Fibroblast of skin of back (primary cell): ENCODE measurements around the gene DNAH11.

ENCODE experiments used
- DNase-seq: peaks from one replicate; pipeline ENCODE4 v3.0.0-alpha.2; 2013

DNAH11 gene

DNA sequence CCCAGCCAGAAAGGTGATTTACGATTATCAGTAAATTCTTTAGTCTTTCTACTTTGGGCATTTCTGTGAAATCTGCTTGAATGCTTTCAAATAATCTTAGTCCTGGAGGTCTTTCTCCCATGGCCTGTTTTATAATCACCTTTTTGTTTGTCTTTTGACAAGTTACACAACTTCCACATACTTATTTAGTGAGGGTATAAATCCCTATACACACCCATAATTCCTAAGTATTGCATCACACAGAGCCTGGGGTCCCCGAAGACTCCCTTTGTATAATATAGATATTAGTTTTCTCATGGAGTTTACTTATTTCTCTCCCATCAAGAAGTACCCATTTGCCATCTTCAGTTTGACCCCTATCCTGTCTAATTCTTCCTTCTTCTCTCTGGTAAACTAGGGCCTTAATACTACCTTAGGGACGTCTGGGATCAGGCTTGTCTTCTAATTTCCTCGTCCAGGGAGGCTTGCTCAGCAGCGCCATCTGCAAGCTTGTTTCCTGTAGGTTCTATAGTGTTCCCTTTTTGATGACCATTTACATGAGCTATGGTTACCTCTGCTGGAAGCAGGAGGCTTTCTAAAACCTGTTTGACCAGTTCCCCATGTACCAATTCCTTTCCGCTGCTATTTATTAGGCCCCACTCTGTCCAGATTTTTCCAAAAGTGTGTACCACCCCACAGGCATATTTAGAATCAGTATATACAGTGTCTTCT is 8.1 kb downstream of the DNAH11 start:
- DNase-seq = no peak

DNA sequence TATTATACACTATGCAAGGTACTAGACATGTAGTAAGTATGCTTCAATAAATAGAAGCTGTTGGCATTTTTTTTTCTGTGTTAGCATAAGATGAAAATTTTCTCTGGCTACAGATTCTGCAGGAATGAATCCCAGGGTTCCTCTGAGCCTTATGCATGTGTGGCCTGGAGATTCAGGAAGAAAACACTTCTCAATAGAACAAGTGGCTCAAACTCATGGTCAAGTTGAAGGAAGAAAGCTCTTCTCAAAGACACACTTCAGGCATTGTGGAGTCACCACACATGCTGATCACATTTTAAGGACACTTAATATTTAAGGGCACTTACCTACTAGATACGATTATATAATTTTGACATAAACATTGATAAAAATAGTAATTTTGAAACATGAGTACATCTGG is 19.5 kb downstream of the DNAH11 start:
- no peak for DNase-seq

DNA sequence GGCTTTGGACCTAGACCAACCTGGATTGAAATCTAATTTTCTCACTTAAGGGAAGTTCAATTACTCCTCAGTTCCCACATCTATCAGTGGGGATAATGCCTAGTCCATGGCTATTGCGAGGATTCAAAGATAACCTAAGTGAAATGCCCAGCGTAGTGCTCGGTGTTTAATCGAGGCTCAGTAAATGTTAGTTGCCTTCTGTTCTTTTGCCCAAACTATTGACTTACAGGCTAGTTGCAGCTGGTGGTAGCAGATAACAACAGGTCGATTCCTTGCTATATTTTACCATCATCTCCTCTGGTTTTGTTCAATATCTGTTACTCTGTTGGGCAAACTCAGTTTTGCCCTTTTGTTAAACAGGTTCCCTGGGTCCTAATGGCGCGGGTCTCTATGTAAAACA is 22.8 kb downstream of the DNAH11 start:
- no peak for DNase-seq

DNA sequence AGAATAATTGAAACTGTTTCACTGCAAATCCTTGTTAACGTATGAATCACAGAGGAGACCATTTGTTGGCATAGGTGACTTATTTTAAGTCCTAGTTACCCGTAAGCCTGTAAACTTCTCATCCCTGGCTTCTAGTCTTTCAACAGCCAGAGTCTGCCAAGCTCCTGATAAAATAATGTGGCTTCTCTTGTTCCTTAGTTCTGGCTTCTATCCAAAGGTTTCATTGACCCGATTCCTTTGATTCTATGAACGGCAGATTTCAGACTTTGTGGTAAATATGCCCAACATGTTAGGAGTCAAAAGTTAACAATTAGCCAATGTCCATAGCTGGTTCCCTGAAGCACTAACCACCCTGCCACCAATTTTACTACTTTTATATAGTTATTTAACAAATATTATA is 23.3 kb downstream of the DNAH11 start:
- DNase-seq = no peak

DNA sequence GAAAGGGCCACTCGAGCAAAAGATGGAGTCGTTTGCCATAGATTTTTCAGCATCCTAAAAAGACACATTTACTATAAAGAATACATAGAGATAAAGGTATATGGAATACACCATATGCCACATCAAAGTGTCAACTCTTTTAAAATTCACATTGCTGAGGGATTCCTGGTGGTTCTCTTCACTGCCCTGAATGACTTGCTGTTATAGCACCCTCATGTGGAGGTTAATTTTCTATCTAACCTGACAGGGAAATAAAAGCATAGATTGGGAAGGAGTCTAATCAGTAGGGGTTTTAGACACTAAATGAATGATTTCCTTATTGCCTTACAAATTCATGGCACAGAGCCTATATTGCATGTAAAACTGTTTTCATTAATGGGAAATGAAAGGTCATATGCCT is 25.9 kb downstream of the DNAH11 start:
- no peak for DNase-seq

DNA sequence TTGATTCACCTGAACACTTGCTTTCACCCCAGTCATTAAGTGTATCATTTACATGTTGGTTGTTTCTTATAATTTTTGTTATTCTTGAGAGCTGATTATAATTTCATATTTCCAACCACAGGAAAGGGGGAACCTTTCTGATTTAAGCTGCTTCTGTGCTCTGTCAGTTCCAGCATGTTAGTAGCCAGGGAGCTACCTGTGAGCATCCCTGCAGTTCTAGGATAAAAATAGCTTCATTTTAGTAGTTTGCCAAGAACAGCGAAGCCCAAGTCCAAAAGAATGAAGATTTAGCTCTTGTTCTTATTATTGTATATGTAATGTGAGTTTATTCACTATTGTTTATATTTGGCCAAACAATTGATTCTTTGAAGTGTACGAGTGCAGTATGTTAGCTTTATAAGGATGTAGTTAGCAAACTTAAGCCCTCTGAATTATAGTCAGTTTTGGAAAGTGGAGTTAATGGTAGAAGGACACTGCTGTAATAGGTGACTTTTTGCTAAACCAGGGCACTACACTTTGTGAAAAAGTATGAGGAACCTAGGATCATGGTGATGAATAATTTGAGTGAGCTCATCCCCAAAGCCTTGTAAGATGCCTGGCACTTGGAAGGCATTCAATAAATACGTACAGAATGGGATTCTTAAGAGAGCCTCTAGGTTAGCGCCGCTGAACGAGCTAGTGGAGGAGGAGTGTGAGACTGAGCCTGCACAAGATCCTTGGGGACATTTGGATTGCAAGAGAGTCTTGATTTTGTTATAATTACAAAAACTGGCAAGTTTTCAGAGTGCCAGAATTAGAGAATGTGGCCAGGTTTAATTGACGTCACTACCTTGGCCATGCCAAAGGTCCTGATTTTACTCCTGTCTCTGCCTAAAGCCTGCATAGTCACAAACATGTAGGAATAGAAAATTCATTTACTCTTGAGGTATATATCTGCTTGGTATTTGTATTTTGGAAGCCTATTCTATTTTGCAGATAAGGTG is 29.8 kb downstream of the DNAH11 start:
- no peak for DNase-seq

DNA sequence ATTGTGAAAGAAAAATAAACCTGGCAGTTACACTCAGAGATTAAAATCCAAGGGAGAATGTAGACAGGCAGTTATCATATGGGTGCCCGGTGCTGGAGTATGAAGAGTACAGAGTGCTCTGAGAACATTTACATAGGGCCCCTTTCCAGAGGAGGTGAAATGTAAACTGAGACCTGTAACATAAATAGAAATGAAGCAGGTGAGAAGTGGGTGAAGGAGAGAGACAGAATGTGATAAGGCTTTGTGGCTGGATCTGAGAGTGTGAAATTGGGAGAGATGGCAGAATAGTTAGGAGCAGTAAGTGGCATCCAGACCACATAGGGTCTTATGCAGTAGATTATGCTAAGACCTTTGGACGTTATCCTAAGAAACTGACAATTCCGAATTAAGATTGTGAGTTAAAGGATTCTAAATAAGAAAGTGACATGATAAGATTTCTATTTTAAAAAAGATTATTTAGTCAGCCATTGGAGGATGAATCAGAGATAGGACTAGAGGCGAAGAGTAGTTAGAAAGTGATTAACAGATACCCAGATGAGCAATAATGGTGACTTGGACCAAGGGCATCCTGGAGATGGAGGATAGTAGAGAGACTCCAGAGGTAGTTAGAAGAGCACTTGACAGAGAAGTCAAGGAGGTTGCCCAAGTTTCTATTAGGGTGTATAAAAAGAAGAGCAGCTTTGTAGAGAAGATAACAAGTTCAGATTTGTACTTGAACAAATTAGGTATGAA is 36.7 kb downstream of the DNAH11 start:
- no peak for DNase-seq

DNA sequence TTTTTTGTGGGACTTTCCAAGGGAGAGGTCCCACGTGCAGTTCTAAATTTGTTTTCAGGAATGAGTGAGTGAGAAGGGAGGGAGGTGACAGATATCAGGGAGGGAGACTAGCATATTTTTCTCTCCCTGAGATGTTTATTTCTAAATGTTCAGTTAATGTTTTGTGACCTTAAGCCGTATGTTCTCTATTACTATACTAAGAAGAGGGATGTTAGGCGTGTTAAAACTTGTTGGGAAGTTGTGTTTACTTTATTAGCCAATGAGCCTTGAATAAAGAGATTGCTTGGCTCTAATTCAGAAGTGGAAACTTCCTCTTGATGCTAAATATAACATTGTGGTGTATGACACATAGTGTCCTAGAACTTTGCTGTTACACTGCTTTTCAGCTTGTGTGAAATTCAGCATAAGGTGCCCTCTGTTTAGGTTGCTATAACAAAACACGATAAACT is 37.3 kb downstream of the DNAH11 start:
- peak; percentile 16 for DNase-seq

DNA sequence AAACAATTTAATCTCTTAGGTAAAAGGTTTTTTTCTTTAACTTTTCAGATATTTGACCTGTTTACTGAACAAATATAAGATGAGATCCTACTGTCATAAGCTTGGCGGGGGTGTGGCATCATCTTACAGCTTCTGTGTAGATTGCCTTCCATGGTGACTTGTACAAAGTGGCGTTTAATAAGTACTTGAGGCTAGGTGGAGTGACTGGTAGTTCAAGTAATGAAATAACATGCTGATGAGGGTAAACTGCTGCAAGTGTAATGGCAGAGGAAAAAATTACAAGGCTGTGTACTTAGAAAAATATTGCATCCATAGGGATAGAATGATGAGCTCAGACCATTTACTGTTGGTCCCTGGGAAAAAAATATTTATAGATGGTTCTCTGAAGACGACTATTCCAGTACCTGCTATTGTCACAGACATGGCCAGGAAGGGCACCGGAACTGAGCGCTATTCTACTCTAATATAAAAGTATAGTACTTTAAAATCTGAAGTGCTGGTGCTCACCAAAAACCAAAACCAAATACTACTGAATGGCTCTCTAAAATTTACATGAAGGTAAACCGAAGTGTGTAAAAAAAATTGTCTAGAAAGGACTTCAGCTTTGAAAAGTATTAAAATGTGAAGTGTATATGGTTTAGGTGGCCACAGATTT is 42.4 kb downstream of the DNAH11 start:
- no peak for DNase-seq

DNA sequence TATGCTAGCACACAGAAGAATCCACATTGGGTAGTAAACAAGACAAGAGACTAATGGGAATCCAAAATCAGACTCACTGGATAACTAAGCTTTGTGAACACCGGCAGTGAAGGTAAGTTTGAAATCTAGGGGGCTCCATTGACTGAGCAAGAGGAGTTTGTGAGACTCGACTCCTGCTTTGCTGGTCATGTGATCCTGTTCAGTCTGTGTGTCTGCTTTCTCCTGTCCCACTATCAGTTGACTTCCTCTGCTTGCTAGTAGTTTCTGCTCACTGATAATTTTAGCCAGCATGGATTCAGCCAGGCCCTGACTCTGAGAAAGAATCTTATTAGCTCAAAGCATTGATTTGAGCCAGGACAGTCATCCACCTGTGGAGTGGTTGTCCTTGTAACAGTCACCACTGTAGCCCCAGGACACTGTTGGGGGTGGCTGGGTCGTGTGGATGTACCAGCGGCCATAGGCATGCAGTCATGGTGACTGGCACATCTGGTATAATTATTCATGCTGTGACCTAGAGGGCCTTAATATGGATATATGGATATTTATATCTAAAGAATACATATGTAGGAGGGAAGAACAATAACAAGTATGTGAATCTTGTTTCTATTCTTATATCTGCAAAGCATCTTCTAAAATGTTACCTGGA is 44.4 kb downstream of the DNAH11 start:
- no peak for DNase-seq

DNA sequence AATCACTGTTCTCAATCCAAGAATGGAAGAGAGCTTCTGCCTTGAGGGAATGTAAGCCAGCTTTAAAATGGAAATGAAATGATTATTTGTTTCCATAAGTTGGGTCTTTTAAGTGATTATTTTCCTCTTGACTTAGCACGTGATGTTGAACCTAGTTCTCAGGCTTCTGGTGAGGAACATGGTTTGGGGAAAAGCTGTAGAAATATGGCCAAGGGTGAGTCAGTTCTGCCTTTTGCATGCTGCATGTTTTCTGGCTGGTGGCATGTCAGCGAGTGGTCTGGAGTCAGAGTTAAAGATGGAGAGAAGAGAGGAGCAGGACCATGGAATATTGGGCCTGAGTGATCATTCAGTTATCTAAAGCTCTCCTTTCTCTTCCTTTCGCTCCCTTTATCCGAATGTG is 54.0 kb downstream of the DNAH11 start:
- DNase-seq = no peak

DNA sequence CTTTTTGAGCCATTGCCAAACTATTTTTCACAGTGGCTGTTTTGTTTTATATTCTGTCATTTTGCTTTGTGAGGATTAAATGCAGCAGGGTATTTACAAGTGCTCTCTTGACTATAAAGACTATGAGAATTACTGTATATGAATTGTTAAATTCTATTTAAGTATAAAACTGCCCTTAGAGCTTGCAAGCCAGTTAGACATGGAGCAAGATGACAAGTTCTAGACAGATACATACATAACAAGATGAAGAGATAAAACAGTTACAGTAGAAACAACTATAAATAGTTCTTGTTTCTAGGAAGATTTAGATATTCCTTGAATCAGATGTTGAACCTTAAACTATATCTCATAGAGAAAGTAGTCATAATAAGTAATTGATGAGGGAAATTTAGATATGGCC is 60.6 kb downstream of the DNAH11 start:
- DNase-seq = no peak

DNA sequence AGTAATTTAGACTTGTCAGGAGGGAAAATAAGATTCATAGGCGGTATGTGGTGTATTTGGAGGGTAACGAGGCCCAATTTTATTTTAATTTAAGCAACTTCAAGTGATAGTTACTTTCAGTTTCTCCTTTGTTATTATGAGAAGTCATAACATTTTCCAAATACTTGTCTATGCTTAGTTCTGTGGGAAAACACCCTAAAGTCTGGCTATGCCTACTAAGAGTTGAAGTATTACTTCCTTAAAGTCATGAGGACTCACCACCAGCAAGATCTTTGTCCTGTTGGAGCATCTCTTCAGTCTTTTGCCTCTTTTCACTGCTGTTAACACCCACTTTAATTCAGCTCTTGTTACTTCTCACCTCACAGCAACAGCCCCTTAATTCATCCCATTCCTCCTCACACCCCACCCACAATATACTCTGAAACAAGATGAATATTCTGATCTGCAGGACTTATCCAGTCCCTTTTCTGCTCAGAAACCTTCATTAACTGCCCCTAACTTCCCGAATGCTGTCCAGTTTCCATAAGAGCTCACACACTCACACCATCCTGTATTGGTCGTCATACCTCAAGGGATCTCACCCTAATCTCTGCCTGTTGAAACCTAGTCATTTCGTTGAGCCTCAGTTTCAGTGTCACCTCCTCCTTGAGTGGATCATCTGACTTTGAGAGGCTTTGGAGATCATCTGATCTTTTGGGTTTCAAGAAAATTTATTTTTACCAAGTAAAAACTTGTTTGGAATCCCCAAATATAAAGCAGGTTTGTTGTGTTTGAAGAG is 61.3 kb downstream of the DNAH11 start:
- DNase-seq = no peak

DNA sequence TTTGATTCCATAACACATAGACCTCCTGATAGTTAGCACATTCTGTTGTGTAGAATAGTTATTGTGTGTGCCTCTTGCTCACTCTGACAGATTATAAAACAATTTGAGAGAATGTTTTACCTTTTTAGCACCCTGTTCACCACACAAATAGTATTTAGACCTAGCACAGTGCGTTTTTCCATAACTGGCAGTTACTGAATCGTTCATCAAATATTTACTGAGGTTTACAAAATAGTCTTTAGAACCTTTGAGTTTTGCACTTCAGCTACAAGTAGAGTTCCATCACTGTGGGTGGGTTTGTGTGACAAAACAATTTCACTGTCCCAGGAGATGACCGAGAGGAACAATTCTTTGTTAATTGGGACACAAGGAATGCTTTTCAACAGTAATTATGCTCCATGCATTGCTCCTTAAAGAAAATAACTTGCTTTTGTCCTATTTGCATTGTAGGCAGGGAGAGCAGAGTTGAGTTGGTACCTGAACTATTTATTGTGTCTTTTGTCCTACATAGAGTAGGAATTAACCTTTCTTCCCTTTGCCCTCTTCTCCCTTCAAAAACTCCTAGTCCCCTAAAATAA is 62.3 kb downstream of the DNAH11 start:
- no peak for DNase-seq

DNA sequence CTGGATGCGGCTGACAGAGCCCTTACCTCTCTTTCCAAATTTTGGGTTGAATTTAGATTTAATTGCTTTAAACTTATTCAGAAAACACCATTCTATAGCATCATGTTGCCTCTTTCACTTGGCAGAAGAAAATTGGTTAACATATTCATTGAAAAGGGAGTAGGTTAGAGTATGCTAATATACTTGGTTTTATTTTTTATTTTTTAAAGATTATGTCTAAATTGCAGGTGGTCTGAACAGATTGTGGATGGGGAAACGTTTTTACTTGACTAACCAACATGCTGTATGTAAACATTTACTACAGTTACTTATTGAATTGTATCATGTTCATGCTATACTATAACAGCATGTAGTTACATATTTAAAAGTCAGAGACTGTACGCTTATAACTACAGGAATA is 65.6 kb downstream of the DNAH11 start:
- DNase-seq = no peak

DNA sequence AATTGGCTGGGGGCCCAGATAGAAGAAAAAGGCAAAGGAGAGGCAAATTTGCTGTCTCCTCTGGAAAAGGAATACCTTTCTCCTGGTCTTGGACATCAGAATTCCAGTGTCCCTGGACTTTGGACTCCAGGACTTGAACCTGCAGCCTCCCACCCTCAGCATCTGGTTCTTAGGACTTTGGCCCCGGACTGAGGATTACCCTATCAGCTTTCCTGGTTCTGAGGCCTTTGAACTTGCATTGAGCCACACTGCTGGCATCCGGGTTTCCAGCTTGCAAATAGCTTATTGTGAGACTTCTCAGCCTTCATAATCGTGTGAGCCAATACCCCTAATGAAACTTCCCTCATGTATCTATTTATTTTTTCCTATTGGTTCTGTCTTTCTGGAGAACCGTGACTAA is 68.3 kb downstream of the DNAH11 start:
- DNase-seq = no peak

DNA sequence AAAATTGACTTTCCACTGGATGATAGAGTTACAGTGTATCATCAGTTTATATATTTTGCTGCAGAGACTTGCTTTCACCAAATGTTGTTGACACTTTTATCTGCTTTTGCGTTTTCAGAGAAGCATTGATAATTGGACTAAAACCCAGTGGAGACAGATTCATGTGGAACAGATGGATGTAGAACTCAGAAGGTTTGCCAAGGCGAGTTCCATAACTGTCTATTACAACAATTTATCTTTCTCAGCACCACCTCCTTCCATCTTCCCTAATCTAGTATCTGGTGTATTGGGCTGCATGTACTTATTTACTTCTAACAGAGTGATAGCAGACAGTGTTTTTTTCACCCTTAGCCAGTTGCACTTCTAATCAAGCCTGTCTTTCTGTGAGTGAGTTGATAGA is 73.3 kb downstream of the DNAH11 start:
- DNase-seq = no peak

DNA sequence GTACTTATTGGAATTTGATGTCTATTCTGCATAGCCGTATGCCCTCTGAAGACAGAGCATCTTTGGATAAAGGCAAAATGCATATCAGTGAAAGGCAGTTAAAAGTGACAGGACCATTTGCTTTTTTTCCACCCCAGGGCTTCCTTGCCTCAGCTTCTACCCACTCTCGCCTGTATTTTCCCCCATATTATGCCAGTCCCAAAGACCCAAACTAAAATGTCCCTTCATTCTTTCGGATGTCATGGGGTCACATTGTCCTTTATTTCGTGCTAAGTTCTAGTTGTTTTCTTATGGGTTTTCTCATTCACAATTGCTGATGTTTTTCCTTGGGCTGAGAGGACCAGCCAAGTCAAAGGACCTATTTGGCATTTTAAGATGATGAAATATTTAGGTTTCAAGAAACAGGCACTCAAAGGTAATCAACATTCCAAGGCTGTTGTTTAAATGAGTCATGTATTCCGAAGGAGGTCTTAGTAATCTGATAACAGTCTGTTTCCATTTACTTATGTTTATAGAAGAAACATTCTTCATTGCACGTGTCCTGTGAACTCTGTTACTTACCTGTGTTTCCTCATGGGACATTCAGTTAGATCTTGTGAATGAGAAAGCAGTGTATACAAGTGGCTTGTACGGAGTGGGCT is 74.1 kb downstream of the DNAH11 start:
- peak; percentile 14 for DNase-seq

DNA sequence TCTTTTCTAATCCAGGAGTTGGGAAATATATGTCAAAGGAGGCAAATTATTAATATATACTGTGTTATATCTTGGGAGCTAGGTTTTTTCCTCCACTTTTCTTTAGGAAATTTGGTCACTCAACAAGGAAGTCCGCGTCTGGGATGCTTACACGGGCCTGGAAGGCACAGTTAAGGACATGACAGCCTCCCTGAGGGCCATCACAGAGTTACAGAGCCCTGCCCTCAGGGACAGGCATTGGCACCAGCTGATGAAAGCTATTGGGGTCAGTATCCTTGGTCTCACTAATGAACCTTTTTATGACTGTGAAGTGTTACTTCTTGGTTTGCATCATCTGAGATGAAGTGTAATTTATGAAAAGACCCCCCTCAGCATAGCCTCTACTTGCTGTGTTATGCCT is 74.7 kb downstream of the DNAH11 start:
- no peak for DNase-seq

DNA sequence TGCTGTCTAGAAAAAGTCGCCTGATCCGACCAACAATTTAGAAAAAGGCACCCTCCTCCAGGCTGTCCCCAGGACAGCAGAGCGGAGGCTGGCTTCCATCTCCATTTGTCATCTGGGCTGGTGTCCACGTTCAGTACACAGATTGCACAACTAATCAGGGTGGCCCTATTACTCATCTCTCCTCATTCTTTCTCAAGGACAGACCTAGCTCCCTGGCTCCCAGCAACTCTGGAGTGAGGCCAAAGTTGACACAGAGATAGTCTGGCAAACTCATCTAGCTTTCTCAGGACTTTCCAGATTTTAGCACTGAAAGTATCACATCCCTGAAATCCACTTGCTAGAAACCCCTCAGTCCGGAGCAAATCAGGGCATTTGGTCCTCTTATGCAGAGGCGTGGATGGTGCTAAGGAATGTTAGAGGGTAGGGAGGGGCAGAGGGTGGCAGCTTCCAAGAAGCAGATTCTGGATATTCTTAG is 75.1 kb downstream of the DNAH11 start:
- DNase-seq = peak; percentile 59
